ENCODE measurements around the gene PTPRD. TPM values are rescaled to one million over a fixed set of nuclear protein-coding genes. Genes with fewer than 3 reads are reported as not detected.

PTPRD gene
- total RNA-seq, 1 experiment from 2014 or later = 0.02 TPM

- TF ChIP-seq, protein P1, sequence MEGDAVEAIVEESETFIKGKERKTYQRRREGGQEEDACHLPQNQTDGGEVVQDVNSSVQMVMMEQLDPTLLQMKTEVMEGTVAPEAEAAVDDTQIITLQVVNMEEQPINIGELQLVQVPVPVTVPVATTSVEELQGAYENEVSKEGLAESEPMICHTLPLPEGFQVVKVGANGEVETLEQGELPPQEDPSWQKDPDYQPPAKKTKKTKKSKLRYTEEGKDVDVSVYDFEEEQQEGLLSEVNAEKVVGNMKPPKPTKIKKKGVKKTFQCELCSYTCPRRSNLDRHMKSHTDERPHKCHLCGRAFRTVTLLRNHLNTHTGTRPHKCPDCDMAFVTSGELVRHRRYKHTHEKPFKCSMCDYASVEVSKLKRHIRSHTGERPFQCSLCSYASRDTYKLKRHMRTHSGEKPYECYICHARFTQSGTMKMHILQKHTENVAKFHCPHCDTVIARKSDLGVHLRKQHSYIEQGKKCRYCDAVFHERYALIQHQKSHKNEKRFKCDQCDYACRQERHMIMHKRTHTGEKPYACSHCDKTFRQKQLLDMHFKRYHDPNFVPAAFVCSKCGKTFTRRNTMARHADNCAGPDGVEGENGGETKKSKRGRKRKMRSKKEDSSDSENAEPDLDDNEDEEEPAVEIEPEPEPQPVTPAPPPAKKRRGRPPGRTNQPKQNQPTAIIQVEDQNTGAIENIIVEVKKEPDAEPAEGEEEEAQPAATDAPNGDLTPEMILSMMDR (IDR thresholded peaks at IDR 0.05 in 2 of 3, conservative IDR thresholded peaks at IDR 0.05 in 1 of 3; ENCODE audit: borderline replicate concordance in 1 of 3, insufficient read depth in 1 of 3, low read depth in 2 of 3, low read length in 2 of 3) = no peak
Observed at GRCh38 chr9:9536523-9536922, 1076.3 kb downstream of the PTPRD start (continued).

DNA sequence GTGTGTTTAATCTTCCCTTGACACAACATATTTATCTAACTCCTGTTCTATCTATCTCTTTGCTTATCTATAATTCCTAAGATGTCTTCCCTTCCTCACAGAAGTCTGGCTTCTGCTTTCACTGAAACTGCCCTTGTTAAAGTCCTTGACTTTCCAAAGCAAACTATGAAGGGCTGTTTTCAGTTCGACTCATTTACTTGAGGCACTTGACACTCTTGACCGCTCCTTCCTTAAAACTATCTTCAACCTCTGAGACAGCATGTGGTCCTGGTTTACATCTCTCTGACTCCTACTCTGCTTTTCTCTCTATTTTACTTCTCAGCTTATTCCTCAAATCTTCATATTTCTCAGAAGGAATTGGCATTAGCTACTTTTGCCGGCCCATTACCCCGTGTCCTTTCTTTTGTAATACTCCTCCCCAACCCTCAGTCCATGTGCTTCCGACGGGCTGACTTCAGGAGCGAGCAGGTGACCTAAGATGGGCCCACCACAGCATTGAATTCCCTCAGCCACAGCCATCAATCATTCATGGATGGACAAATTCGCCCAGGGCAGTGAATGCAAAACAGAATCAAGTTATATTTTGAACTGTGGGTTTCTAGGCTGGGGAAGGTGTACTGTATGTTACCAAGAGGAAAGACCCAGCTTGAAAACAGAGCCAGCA is 1089.2 kb downstream of the PTPRD start:
- Histone ChIP-seq H3K4me3 (replicated peaks in 1 of 2; ENCODE audit: low read depth in 1 of 2, low read length in 2 of 2) (no peak overlapping the region), H3K4me1 (ENCODE audit: control insufficient read depth in 1 of 2, insufficient read depth in 2 of 2, low read length in 2 of 2) (no peaks in the 10 kb centered on the region), H3K36me3 (ENCODE audit: control insufficient read depth in 1 of 2, insufficient read depth in 2 of 2, low read length in 2 of 2) (no peaks in the 10 kb centered on the region), H3K4me2 (ENCODE audit: low read length) (no peak overlapping the region), H4K20me1 (ENCODE audit: insufficient read depth) (no peaks in the 10 kb centered on the region), H3K9ac (ENCODE audit: low read length) (no peak overlapping the region), H3K9me2 (ENCODE audit: insufficient read depth) (no peaks in the 10 kb centered on the region), H3K27me3 (ENCODE audit: insufficient read depth, low read length) (no peaks in the 10 kb centered on the region), H3K27ac (ENCODE audit: low read depth, low read length) (no peak overlapping the region), H2AFZ (ENCODE audit: low read depth, low read length, poor library complexity, severe bottlenecking) (no peak overlapping the region), H3K79me2 (ENCODE audit: insufficient read depth, low read length) (no peaks in the 10 kb centered on the region), H3K9me3 (ENCODE audit: control insufficient read depth in 1 of 2, insufficient read depth in 1 of 2, low read depth in 1 of 2, low read length in 2 of 2) (peaks cover 0 to 6% of the 10 kb centered on the region in 2 experiments; a peak in 2 of 4 replicates)
- intact Hi-C loops (cut with micrococcal nuclease) = no loop called here
- POLR2A ChIA-PET = no interaction called here
- TF ChIP-seq POLR2AphosphoS5 (IDR thresholded peaks at IDR 0.05; ENCODE audit: low read depth, low read length) (no peak), SP1 (IDR thresholded peaks at IDR 0.05; ENCODE audit: low read depth) (no peak), ZFX (IDR thresholded peaks at IDR 0.05) (no peak), YY1 (IDR thresholded peaks at IDR 0.05; ENCODE audit: extremely low read depth, insufficient replicate concordance, low read depth, low read length) (no peak), ZBTB33 (IDR thresholded peaks at IDR 0.05; ENCODE audit: extremely low read depth, insufficient replicate concordance, low read length) (no peak), RAD21 (IDR thresholded peaks at IDR 0.05; ENCODE audit: low read depth) (no peak), CBX3 (IDR thresholded peaks at IDR 0.05; ENCODE audit: low read depth) (no peak), JUND (IDR thresholded peaks at IDR 0.05) (no peak), TCF7L2 (IDR thresholded peaks at IDR 0.05; ENCODE audit: borderline replicate concordance, extremely low read depth, insufficient read depth, insufficient read length) (no peak)
- TF ChIP-seq, protein P2, sequence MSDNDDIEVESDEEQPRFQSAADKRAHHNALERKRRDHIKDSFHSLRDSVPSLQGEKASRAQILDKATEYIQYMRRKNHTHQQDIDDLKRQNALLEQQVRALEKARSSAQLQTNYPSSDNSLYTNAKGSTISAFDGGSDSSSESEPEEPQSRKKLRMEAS (IDR thresholded peaks at IDR 0.05) = no peak
- ATAC-seq = no peak
- RAD21 ChIA-PET (ENCODE audit: low non-redundant PET in 1 of 2, low total read pairs in 2 of 2, uncharacterized antibody in 2 of 2, unreplicated experiment in 2 of 2) = no interaction called here
- DNase-seq (ENCODE audit: low read depth, low spot score) = no peak
- BruUV-seq (replicated peaks) = no TSS peak
- CTCF ChIA-PET = no interaction called here
